B cell (primary cell): ENCODE measurements around the gene CALY. TPM values are rescaled to one million over a fixed set of nuclear protein-coding genes. Genes with fewer than 3 reads are reported as not detected.

Source experiments
- ATAC-seq: fragments of 200-7000 bp; cut with Tn5 transposase; one replicate; pipeline ENCODE4 v1.10.0; 2021; ENCODE audit warnings: low read depth, mild to moderate bottlenecking, moderate number of reproducible peaks, moderate library complexity
- CTCF ChIA-PET: fragments of 350-600 bp; sonication (Branson Sonifier 250); formaldehyde crosslinking; loops from one replicate; lab custom pipeline; 2021; ENCODE audit warnings: antibody characterized with exemption, inconsistent platforms; lab: Charles Lee
- POLR2A ChIA-PET: fragments of 350-600 bp; sonication (Branson Sonifier 250); formaldehyde crosslinking; loops from one replicate; lab custom pipeline; 2021; ENCODE audit warnings: antibody characterized with exemption; lab: Charles Lee
- DNase-seq: peaks from one replicate; pipeline ENCODE4 v3.0.0; 2013
- H2AFZ ChIP-seq: 2 replicates; pipeline ENCODE4 v1.6.1; 2012; ENCODE audit warnings: mild to moderate bottlenecking, low read depth, low read length; ENCODE audit not compliant: insufficient read depth, poor library complexity, severe bottlenecking
- H3K27ac ChIP-seq, 2 donors: 1 replicate in 1 of 2; 2 replicates in 1 of 2; pipeline ENCODE4 v1.5.1; 2012 to 2013; ENCODE audit warnings: low read length in 2 of 2, mild to moderate bottlenecking in 2 of 2, moderate library complexity in 1 of 2
- H3K27me3 ChIP-seq, 4 experiments: fragments of 200-600 bp in 1 of 4; sonication (generic) in 1 of 4; replicated peaks in 1 of 4; 1 replicate in 2 of 4; 2 replicates in 2 of 4; pipeline versions ENCODE4 v1.6.1 to v1.7.0; 2013 to 2016; ENCODE audit warnings: low read length in 3 of 4, mild to moderate bottlenecking in 2 of 4, mixed read lengths in 1 of 4, moderate library complexity in 1 of 4; ENCODE audit not compliant: insufficient read depth in 4 of 4, control insufficient read depth in 3 of 4; ENCODE audit errors: control extremely low read depth in 1 of 4
- H3K36me3 ChIP-seq, 2 experiments: replicated peaks in 1 of 2; 1 replicate in 1 of 2; 2 replicates in 1 of 2; pipeline versions ENCODE4 v1.6.1 to v1.7.1; 2013; ENCODE audit warnings: low read length in 1 of 2; ENCODE audit not compliant: insufficient read depth in 2 of 2, control insufficient read depth in 1 of 2; ENCODE audit errors: control extremely low read depth in 1 of 2, extremely low read depth in 1 of 2
- H3K4me1 ChIP-seq, 2 donors: fragments of 200-600 bp in 1 of 2; sonication (generic) in 1 of 2; 1 replicate in 1 of 2; 2 replicates in 1 of 2; pipeline versions ENCODE4 v1.5.1 to v1.6.1; 2013 to 2017; ENCODE audit warnings: low read length in 2 of 2; ENCODE audit not compliant: control insufficient read depth in 2 of 2, insufficient read depth in 2 of 2
- H3K4me2 ChIP-seq: replicated peaks from 2 replicates; pipeline ENCODE3; 2012; ENCODE audit warnings: mild to moderate bottlenecking, low read depth, low read length; ENCODE audit not compliant: poor library complexity, severe bottlenecking
- H3K4me3 ChIP-seq, 5 experiments: fragments of 200-600 bp in 1 of 5; sonication (generic) in 1 of 5; 1 replicate in 3 of 5; 2 replicates in 2 of 5; pipeline versions ENCODE4 v1.5.1 to v1.7.0; 2011 to 2016; ENCODE audit warnings: low read length in 4 of 5, mild to moderate bottlenecking in 4 of 5, low read depth in 2 of 5, control low read depth in 1 of 5, moderate library complexity in 1 of 5; ENCODE audit not compliant: insufficient read depth in 1 of 5; ENCODE audit errors: control extremely low read depth in 1 of 5, extremely low read depth in 1 of 5
- H3K79me2 ChIP-seq: fragments of 200-600 bp; sonication (generic); one replicate; pipeline ENCODE4 v1.6.0; 2016; ENCODE audit warnings: low read length; ENCODE audit not compliant: control insufficient read depth, insufficient read depth
- H3K9ac ChIP-seq: fragments of 200-600 bp; sonication (generic); 2 replicates; pipeline ENCODE4 v1.6.1; 2017; ENCODE audit warnings: mild to moderate bottlenecking, low read length, moderate library complexity
- H3K9me3 ChIP-seq, 3 donors: one replicate each; pipeline versions ENCODE4 v1.6.1 to v1.7.1; 2013; ENCODE audit warnings: low read length in 2 of 3; ENCODE audit not compliant: control insufficient read depth in 2 of 3, insufficient read depth in 1 of 3; ENCODE audit errors: control extremely low read depth in 1 of 3
- H4K20me1 ChIP-seq: 2 replicates; pipeline ENCODE4 v1.6.0; 2012; ENCODE audit warnings: mild to moderate bottlenecking, low read length; ENCODE audit not compliant: insufficient read depth, control insufficient read depth, poor library complexity, severe bottlenecking
- H3K27ac Mint-ChIP-seq: one replicate; pipeline ENCODE4 v1.8.0; 2021; ENCODE audit warnings: mixed read lengths
- H3K27me3 Mint-ChIP-seq: one replicate; pipeline ENCODE4 v1.8.0; 2021; ENCODE audit warnings: mixed read lengths
- H3K4me1 Mint-ChIP-seq: one replicate; pipeline ENCODE4 v1.8.0; 2021; ENCODE audit warnings: mixed read lengths
- H3K4me3 Mint-ChIP-seq: one replicate; pipeline ENCODE4 v1.8.0; 2021; ENCODE audit warnings: mixed read lengths
- H3K9me3 Mint-ChIP-seq: one replicate; pipeline ENCODE4 v1.8.0; 2022; ENCODE audit warnings: mixed read lengths; ENCODE audit not compliant: insufficient read depth
- EZH2 ChIP-seq: IDR thresholded peaks from 2 replicates; pipeline ENCODE4 v1.6.1; 2012; ENCODE audit warnings: borderline replicate concordance, low read depth, mild to moderate bottlenecking, moderate library complexity, low read length; ENCODE audit not compliant: insufficient read depth, poor library complexity, severe bottlenecking
- WGBS: methylation state at CpG from one replicate; pipeline ENCODE4 v1.1.5; 2013; ENCODE audit warnings: missing lambda C conversion rate; ENCODE audit not compliant: insufficient coverage; 5-methylcytosine and 5-hydroxymethylcytosine counted together
- intact Hi-C: fragments of 100-400 bp; cut with micrococcal nuclease; formaldehyde crosslinking; loops from one replicate; pipeline ENCODE4 v1.10.0; 2022
- polyA plus RNA-seq: library from polyadenylated mRNA; depleted of rRNA; stranded (reverse); fragments of >200 nt; gene quantifications from 2 replicates; pipeline ENCODE4 v1.2.3, GENCODE V29; 2012
- total RNA-seq, 2 donors: library from RNA; stranded (reverse); fragments of 120-200 nt in 1 of 2; gene quantifications; 1 replicate in 1 of 2; 2 replicates in 1 of 2; pipeline versions ENCODE4 v1.2.3 to v1.2.4, GENCODE V29; 2013 to 2022
- TF ChIP-seq, protein P1 (sequence below): fragments of 200-600 bp; IDR thresholded peaks from one replicate; pipeline ENCODE4 v1.8.0; 2022; ENCODE audit warnings: antibody characterized with exemption, mild to moderate bottlenecking

Gene CALY
- total and polyA plus RNA-seq, 2 donors (not counting 1 experiment from before 2014, with no cell fraction given) = 0.21 TPM; not detected in 1

DNA sequence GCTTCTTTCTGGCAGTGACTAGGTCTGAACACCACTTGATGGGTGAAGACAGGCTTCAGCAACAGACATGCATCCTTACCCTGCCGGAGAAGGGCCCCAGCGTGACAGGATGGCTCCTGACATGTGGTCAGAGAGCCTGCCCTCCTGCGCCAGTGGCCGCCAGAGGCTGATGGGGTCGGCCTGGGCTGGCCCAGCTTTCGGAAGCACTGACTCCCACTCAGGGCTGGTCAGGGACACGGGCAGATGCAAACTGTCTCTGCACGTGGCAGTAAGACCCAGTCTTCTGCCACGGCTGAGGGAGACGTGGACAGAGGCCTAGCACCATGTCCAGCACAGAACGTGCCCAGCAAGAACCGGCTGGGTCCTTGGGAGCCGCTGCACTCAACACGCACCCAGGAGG, 38.2 kb downstream of the CALY start:
- intact Hi-C loops = no loop called here
- TF ChIP-seq, protein P1, sequence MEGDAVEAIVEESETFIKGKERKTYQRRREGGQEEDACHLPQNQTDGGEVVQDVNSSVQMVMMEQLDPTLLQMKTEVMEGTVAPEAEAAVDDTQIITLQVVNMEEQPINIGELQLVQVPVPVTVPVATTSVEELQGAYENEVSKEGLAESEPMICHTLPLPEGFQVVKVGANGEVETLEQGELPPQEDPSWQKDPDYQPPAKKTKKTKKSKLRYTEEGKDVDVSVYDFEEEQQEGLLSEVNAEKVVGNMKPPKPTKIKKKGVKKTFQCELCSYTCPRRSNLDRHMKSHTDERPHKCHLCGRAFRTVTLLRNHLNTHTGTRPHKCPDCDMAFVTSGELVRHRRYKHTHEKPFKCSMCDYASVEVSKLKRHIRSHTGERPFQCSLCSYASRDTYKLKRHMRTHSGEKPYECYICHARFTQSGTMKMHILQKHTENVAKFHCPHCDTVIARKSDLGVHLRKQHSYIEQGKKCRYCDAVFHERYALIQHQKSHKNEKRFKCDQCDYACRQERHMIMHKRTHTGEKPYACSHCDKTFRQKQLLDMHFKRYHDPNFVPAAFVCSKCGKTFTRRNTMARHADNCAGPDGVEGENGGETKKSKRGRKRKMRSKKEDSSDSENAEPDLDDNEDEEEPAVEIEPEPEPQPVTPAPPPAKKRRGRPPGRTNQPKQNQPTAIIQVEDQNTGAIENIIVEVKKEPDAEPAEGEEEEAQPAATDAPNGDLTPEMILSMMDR = no peak
- no peak for TF ChIP-seq EZH2
- H3K4me3 Mint-ChIP-seq = no peak overlapping the region
- ATAC-seq (no peak), DNase-seq (no peak)
- WGBS = 98% methylated on average over 14 of the region's 14 CpGs
- ChIA-PET POLR2A (no interaction called here), CTCF (interaction anchor here (1.5 kb wide), 1 partner anchor 31 kb away, joined by 5 read pairs; no protein-coding TSS in a partner anchor)
- H3K4me1 ChIP-seq = no peaks in the 10 kb centered on the region
- H3K27ac ChIP-seq = no peak overlapping the region
- no peaks in the 10 kb centered on the region for H3K27me3 ChIP-seq
- H3K79me2 ChIP-seq = peaks cover 16% of the 10 kb centered on the region
- H3K27me3 Mint-ChIP-seq = no peaks in the 10 kb centered on the region
- H3K36me3 ChIP-seq = peaks cover 0 to 80% of the 10 kb centered on the region in 2 experiments
- no peaks in the 10 kb centered on the region for H3K9me3 Mint-ChIP-seq
- no peak overlapping the region for H3K9ac ChIP-seq
- no peak overlapping the region for H3K4me3 ChIP-seq
- H2AFZ ChIP-seq = no peak overlapping the region
- H3K4me2 ChIP-seq = no peak overlapping the region
- no peak overlapping the region for H3K27ac Mint-ChIP-seq
- H3K9me3 ChIP-seq = no peaks in the 10 kb centered on the region
- peaks cover 26% of the 10 kb centered on the region for H4K20me1 ChIP-seq
- no peaks in the 10 kb centered on the region for H3K4me1 Mint-ChIP-seq

DNA sequence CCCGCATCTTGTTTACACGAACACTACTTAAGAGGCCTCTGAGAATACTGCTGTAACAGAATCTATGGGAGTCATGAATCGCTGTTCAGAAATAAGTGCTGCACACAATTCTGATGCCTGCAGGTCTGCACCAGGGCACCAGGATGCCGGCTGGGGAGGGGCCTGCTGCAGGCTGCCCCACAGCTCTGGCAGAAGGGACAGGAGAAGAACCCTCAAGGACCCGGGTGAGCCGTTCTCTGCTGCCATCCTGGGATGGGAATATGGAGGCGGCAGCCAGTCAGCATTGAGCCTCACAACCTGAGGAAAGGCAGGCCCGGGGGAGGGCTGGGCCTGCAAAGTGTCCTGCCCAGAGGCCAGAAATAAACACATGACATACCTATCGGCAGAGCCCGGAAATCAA, 39.2 kb downstream of the CALY start:
- H3K9ac ChIP-seq = no peak overlapping the region
- no peak for DNase-seq
- no peak overlapping the region for H3K27ac ChIP-seq
- ChIA-PET POLR2A (no interaction called here), CTCF (no interaction called here)
- no peaks in the 10 kb centered on the region for H3K9me3 ChIP-seq
- no peak overlapping the region for H3K4me3 ChIP-seq
- H3K27ac Mint-ChIP-seq = no peak overlapping the region
- H3K27me3 ChIP-seq = no peaks in the 10 kb centered on the region
- no peak for ATAC-seq
- no peaks in the 10 kb centered on the region for H3K9me3 Mint-ChIP-seq
- intact Hi-C loops = no loop called here
- peaks cover 6% of the 10 kb centered on the region for H3K79me2 ChIP-seq
- no peaks in the 10 kb centered on the region for H3K4me1 ChIP-seq
- H3K4me2 ChIP-seq = no peak overlapping the region
- no peaks in the 10 kb centered on the region for H3K4me1 Mint-ChIP-seq
- no peak for TF ChIP-seq EZH2
- TF ChIP-seq, protein P1 = no peak
- no peak overlapping the region for H3K4me3 Mint-ChIP-seq
- no peak overlapping the region for H2AFZ ChIP-seq
- H3K27me3 Mint-ChIP-seq = no peaks in the 10 kb centered on the region
- peaks cover 21% of the 10 kb centered on the region for H4K20me1 ChIP-seq
- H3K36me3 ChIP-seq = peaks cover 0 to 84% of the 10 kb centered on the region in 2 experiments
- 97% methylated on average over 10 of the region's 10 CpGs for WGBS
